CD4-positive, alpha-beta T cell treated with Interferon gamma for 1 hour (primary cell): Measurements from ENCODE around the gene GNA12.
A peak's percentile ranks its signal among the peaks of the same experiment; 100 is the strongest.
"Not testable (repeated sequence)": the region's sequence is repeated elsewhere in the genome, so short reads cannot be mapped to it uniquely, and the experiment has no call there.

Source experiments
- DNase-seq: peaks from one replicate; pipeline ENCODE4 v3.0.0-alpha.2; 2020

GNA12 gene

GRCh38 chr7:2743523-2744185 lies 100.5 kb downstream of the GNA12 start:
- DNase-seq, result not testable (repeated sequence)

GRCh38 chr7:2738766-2739549 lies 105.2 kb downstream of the GNA12 start:
- DNase-seq, result no peak

DNA sequence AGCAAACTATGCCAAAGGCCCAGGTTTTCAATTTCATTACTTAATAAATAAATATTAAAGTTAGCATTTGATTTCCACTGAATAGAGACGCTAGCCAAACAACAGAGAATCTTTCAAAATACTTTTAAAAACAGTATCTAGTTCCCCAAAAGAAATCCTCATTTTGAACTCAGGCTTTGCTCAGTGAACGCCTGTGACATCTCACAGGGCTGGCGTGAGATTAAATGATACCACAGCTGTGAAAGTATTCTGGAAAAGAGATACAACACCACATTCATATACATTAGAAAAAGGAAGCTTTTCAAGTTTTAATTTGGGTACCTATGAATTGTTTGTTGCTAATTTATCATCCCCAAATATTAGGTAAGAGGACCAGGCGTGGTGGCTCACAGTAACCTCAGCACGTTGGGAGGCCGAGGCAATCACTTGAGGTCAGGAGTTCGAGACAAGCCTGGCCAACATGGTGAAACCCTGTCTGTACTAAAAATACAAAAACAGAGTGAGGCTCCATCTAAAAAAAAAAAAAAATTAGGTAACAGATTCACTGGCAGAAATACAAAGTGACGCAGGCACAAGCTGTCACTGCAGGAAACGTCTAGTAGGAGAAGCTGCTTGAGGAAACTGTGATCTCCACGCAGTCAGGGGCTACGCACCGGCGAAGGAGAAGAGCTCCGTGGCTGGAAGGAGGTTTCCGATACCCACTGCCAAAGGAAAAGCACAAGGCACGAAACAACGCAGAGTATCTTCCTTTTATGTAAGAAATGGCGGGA lies 106.2 kb downstream of the GNA12 start:
- DNase-seq, result peak; percentile 53

- DNase-seq, result not testable (repeated sequence)
These were observed 106.9 kb downstream of the GNA12 start for GRCh38 chr7:2737005-2737743.

- DNase-seq, result no peak
These were observed 107.6 kb downstream of the GNA12 start for GRCh38 chr7:2736411-2736914.

GRCh38 chr7:2735744-2736143 lies 108.4 kb downstream of the GNA12 start:
- DNase-seq, result no peak

DNA sequence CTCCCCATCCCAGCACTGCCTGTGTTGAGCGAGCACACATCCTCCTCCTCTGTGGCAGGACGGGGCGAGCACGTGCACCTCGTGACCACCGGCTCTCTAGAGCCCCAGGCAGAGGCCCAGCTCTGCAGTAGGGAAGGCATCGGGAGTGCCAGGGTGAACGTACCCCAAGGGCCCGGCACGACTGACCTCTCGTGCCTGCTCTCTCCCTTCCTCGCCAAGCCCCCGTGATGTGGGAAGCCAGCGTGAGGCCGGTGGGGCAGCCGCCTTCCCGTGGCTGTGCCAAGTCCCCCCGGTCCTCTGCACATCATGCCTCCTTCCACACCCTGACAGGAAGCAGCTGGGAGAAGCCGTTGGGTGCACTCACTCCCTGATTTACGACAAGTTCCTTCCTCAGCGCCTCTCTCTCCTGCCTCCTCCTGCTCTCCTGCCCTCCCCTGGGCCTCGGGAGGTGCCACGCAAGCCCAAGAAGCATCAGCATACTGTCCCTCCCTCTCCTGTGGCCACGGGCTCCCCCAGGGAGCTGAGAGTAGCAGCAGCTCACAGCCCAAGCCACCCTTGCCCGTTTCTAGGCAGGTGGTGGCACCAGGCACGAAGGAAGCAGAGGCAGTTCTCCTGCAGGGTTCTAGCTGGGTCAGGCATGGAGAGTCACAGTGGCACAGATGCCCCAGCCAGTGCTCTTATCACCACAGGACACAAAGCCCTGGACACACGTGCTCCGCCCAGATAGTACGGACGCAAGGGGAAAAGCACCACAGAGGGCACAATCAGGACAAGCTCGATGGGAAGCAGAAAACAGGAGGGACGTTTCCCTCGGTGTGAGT lies 109.1 kb downstream of the GNA12 start:
- peak; percentile 42 for DNase-seq

DNA sequence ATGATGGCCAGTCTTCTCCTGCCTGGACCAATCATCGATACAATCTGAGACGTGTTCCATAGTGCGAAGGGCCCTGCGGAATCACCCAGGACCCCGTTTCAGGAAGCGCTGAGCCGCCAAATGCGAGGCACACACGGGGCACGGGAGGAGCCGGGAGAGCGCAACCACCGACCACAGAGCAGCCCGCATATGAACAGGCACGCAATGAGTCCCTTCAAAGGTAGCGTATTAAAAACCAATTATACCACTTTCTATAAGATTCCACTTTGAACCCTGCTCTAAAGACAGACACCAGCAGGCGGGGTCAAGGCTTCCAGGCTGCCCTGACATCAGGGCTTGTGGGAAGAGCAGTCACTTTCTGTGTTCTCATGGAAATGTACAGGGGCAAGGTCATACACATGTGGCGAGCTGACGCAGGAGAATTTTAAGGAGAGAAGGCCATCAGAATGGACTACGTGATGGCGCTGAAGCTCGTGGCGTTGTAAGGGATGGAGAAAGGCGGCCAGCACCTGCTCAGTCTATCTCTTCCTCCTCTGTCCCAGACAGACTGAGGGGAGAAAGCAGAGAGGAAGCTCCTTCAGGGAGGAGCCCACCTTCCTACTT lies 109.9 kb downstream of the GNA12 start:
- no peak for DNase-seq

- no peak for DNase-seq
These were observed 111.0 kb downstream of the GNA12 start for GRCh38 chr7:2732959-2733584.

GRCh38 chr7:2732388-2732787 lies 111.7 kb downstream of the GNA12 start:
- DNase-seq, result no peak

DNA sequence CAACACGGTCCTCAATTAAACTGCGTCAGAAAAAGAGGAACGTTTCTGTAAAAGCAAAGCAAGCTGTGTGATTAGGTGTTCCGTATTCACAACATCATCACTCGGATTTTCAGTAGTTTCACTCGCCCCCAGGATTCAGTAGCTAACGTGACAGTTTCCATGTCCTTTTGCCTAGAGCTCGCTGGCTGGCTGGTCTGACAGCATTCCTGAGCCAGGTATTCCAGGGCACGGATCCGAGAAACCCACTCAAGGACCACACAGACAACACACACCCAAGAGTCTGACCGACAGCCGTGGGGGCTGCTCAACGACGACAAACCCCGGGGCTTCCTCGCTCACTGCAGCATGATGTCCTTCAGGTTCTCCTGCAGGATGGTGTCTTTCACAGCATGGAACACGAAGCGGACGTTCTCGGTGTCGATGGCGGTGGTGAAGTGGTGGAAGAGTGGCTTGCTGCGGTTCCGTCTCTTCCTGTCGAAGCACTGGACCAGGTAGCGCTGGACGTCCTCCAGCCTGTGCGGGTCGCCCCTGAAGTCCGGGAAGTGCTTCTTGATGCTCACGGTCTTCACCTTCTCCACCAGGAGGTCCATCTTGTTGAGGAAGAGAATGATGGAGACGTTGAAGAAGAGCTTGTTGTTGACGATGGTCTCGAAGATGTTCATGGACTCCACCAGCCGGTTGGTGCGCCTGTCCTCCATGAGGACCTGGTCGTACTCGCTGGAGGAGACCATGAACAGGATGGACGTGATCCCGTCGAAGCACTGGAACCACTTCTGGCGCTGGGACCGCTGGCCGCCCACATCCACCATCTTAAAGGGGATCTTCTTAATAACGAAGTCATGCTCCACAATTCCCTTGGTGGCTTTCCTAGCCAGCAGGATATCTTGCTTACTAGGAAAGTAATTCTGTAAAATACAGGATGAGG lies 113.0 kb downstream of the GNA12 start:
- no peak for DNase-seq

DNA sequence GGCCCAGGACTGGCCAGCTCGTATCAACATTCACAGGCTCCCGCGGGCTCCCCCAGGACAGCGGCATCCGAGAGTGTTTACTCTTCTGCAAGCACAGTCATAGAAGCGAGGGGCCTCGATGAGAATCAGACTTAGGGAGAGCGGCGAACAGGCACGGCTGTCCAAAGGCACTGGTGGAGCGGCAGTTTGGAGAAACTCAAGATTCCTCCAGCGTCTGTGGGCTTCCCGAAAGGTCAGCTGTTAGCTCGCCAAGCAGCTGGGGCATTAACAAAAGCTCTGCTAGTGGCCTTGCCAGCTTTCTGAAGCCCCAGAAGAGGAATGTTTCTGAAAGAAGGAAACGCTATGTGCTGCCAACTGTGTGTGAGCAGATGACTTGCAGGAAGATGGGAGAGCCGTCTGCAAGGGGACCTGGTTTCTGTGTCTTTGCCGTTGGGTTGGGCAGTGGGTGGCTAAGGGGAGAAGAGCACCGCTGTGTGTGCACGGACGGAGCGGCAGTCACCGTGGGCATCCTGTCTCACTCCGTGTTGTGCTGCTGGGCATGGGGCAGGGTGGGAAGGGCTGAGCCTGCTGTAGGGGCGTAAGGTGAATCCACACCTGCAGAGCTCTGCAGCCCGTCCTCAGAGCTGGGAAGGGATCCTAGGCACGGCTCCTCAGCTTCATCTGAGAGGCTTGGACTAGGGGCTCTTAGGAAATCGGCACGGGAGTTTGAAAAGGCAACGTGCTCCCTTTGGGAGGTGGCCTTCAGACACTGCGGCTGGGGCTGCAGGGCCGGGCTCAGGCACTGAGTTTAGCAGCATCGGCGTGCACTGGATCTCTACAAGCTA lies 114.0 kb downstream of the GNA12 start:
- DNase-seq, result no peak

GRCh38 chr7:2729031-2729892 lies 114.8 kb downstream of the GNA12 start:
- DNase-seq, result no peak

DNA sequence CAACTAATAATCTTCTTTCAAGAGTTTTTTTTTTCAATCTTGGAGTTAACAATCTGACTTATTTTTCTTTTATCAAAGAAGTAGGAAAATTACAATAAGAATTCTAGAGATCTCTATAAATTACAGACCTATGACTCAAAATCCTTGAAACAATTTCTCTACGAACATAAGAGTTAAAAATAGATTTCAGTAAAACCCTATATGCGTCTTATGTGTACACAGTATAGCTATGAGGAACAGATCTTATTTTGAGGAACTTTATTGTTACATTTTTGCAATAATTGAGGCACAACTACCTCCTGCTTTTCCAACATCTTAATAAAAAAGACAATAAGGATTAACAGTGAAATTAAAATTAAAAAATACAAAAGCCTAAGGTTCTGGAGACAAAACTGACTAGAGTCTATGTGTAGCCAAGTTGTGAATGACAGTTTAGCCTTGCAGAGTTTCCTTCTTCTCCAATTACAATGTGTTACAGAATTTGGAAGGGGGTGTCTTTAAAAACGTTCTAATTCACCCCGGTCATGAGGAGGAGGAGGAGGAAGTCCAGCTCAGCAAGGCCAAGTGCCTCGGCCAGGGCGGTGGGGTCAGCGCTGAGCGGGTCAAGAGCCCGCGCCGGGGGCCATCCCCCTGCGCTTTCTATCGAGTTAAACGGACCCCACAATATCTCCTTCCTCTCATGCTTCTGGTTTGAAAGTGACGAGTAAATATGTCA lies 115.6 kb downstream of the GNA12 start:
- DNase-seq, result no peak

DNA sequence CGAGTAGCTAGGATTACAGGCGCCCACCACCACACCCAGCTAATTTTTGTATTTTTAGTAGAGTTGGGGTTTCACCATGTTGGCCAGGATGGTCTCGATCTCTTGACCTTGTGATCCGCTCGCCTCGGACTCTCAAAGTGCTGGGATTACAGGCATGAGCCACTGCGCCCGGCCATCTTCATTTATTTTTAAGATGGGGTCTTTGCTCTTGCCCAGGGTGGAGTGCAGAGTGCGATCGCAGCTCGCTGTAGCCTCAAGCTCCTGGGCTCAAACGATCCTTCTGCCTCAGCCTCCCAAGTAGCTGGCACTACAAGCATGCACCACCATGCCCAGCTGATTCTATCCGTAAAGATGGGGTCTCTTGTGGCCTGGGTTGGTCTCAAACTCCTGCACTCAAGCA lies 116.9 kb downstream of the GNA12 start:
- DNase-seq, result not testable (repeated sequence)

GRCh38 chr7:2726316-2727018 lies 117.6 kb downstream of the GNA12 start:
- DNase-seq, result no peak
